ENCODE data around the gene NELL1. TPM values are rescaled to one million over a fixed set of nuclear protein-coding genes. Genes with fewer than 3 reads are reported as not detected.

Gene NELL1
- polyA plus RNA-seq, 1 experiment: not detected

DNA sequence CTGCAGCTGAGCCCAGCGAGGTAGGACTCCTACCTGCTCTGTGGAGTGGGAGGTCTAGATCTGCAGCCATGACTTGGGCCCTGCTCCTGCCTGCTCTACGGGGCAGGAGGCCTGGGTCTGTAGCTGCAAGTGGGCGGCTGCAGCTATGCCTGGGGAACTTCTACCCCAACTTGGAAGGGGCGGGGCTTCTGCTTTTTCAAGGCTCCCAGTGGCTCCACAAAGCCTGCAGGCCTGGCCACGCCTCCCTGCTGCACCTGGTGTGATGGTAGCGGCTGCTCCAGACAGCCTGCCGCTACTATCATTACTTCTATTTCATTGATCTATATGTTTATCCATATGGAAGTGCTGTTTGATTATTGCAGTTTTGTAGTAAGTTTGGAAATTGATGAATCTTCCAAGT lies 121.2 kb downstream of the NELL1 start:
- no peak overlapping the region for H3K4me3 ChIP-seq (ENCODE audit: low read depth, low read length)
- peaks cover 20% of the 10 kb centered on the region for H3K9me3 ChIP-seq (ENCODE audit: control insufficient read depth, insufficient read depth, low read length)
- H3K27ac ChIP-seq (ENCODE audit: low read depth, low read length): no peak overlapping the region
- POLR2A ChIA-PET: no interaction called here
- no peak for DNase-seq (ENCODE audit: low read depth, low spot score)
- no peaks in the 10 kb centered on the region for H3K27me3 ChIP-seq (ENCODE audit: control insufficient read depth, insufficient read depth, low read length)
- TF ChIP-seq, protein P1, sequence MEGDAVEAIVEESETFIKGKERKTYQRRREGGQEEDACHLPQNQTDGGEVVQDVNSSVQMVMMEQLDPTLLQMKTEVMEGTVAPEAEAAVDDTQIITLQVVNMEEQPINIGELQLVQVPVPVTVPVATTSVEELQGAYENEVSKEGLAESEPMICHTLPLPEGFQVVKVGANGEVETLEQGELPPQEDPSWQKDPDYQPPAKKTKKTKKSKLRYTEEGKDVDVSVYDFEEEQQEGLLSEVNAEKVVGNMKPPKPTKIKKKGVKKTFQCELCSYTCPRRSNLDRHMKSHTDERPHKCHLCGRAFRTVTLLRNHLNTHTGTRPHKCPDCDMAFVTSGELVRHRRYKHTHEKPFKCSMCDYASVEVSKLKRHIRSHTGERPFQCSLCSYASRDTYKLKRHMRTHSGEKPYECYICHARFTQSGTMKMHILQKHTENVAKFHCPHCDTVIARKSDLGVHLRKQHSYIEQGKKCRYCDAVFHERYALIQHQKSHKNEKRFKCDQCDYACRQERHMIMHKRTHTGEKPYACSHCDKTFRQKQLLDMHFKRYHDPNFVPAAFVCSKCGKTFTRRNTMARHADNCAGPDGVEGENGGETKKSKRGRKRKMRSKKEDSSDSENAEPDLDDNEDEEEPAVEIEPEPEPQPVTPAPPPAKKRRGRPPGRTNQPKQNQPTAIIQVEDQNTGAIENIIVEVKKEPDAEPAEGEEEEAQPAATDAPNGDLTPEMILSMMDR (IDR thresholded peaks at IDR 0.05; ENCODE audit: low read depth, low read length): no peak
- CTCF ChIA-PET: no interaction called here

DNA sequence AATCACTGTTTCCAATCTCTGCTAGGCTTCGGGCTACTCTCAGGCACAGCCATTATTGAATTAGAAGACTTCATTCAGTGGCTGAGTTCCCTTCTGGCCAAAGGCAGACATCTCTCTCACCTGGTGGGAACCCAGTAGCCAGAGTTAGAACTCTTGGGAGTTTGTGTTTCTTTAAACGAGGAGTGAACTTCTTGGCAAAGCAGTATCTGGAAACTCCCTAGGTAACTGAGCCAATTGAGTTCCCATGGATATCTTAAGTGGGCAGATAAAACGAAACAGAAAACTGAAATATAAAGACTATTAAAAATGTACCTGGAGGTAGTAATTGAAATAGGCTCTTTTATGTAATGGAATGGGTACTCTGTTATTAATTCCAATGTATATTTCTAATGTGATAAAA lies 125.6 kb downstream of the NELL1 start:
- Histone ChIP-seq H3K27me3 (ENCODE audit: control insufficient read depth, insufficient read depth, low read length) (no peaks in the 10 kb centered on the region), H3K9me3 (ENCODE audit: control insufficient read depth, insufficient read depth, low read length) (peaks cover 15% of the 10 kb centered on the region), H3K27ac (ENCODE audit: low read depth, low read length) (no peak overlapping the region), H3K4me3 (ENCODE audit: low read depth, low read length) (no peak overlapping the region)
- POLR2A ChIA-PET: no interaction called here
- no peak for DNase-seq (ENCODE audit: low read depth, low spot score)
- CTCF ChIA-PET: no interaction called here
- TF ChIP-seq, protein P1 (IDR thresholded peaks at IDR 0.05; ENCODE audit: low read depth, low read length): no peak

DNA sequence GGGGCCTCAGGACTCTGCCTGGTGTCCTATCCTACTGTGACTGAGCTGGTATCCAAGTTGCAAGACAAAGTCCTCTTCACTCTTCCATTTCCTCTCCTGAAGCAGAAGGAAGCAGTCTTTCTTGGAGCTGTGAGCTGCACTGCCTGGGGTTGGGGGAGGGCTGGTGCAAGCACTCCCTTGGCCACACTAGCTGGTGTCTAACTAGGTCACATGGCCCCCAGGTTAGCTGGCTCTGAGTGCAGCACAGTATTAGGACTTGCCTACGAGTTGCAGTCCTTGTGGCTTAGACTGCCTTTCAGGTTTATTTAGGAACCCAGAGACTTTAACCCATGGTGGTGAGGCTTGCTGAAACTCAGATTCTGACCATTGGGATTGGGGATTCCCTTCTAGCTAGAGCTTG lies 138.9 kb downstream of the NELL1 start:
- POLR2A ChIA-PET: no interaction called here
- Histone ChIP-seq H3K27me3 (ENCODE audit: control insufficient read depth, insufficient read depth, low read length) (no peaks in the 10 kb centered on the region), H3K9me3 (ENCODE audit: control insufficient read depth, insufficient read depth, low read length) (peaks cover 24% of the 10 kb centered on the region), H3K27ac (ENCODE audit: low read depth, low read length) (no peak overlapping the region), H3K4me3 (ENCODE audit: low read depth, low read length) (no peak overlapping the region)
- TF ChIP-seq, protein P1 (IDR thresholded peaks at IDR 0.05; ENCODE audit: low read depth, low read length): no peak
- no peak for DNase-seq (ENCODE audit: low read depth, low spot score)
- CTCF ChIA-PET: no interaction called here

DNA sequence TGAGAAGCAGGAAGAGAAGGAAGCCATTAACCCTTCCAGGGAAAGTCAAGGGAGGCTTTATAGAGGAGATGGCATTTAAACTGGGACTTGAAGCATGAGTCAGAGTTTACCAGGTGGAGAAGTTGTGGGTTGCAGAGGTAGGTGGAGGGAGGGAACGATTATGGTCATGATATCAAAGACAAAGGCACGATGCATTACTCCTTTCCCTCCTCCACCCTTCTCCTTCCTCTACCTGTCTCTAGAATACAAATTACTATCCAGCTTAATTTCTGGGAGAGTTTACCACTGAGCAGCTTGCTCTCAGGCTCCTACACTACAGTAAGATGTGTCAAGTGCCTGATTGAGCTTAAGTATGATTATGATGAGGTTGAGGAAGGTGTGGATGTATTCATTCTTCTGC lies 151.7 kb downstream of the NELL1 start:
- ChIA-PET CTCF (no interaction called here), POLR2A (no interaction called here)
- H3K4me3 ChIP-seq (ENCODE audit: low read depth, low read length): no peak overlapping the region
- H3K27me3 ChIP-seq (ENCODE audit: control insufficient read depth, insufficient read depth, low read length): no peaks in the 10 kb centered on the region
- TF ChIP-seq, protein P1 (IDR thresholded peaks at IDR 0.05; ENCODE audit: low read depth, low read length): no peak
- no peak for DNase-seq (ENCODE audit: low read depth, low spot score)
- peaks cover 7% of the 10 kb centered on the region; the same call in 1 of the 2 replicates for H3K9me3 ChIP-seq (ENCODE audit: control insufficient read depth, insufficient read depth, low read length)
- H3K27ac ChIP-seq (ENCODE audit: low read depth, low read length): no peak overlapping the region

DNA sequence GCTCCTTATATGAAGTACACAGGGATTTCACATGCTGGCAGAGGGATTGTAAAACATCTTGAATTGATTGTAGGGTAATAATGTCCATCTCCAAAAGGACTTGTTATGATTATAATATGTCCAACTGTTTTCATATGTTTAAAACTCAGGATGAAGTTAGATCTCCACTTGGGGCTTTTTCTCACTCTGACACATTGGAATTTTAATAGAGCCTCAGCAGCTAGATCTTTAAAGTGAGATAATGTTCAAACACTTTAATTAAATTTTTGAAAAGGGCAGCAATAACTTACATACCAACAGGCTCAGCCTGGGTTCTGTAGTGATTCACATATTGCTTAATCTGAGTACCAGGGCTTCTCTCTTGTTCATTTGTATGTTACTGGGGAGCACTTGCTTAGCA lies 152.1 kb downstream of the NELL1 start:
- TF ChIP-seq, protein P1 (IDR thresholded peaks at IDR 0.05; ENCODE audit: low read depth, low read length): no peak
- peaks cover 7% of the 10 kb centered on the region; the same call in 1 of the 2 replicates for H3K9me3 ChIP-seq (ENCODE audit: control insufficient read depth, insufficient read depth, low read length)
- ChIA-PET CTCF (no interaction called here), POLR2A (no interaction called here)
- no peak for DNase-seq (ENCODE audit: low read depth, low spot score)
- no peaks in the 10 kb centered on the region for H3K27me3 ChIP-seq (ENCODE audit: control insufficient read depth, insufficient read depth, low read length)
- H3K4me3 ChIP-seq (ENCODE audit: low read depth, low read length): no peak overlapping the region
- H3K27ac ChIP-seq (ENCODE audit: low read depth, low read length): no peak overlapping the region
